Esophagus squamous epithelium (tissue), 5 donors: ENCODE results near the gene TBC1D5. TPM values are rescaled to one million over a fixed set of nuclear protein-coding genes. Genes with fewer than 3 reads are reported as not detected.

Experiments used
- DNase-seq: peaks from one replicate; lab custom pipeline; 2025; lab: John Stamatoyannopoulos, UW
- H3K27ac ChIP-seq, 4 donors: fragments of 200-600 bp; sonication (generic); one replicate each; pipeline ENCODE4 v1.5.1; 2016 to 2019; ENCODE audit warnings: mild to moderate bottlenecking in 1 of 4
- H3K27me3 ChIP-seq, 4 donors: fragments of 200-600 bp; sonication (generic); 1 replicate in 3 of 4; 2 replicates in 1 of 4; pipeline versions ENCODE4 v1.5.1 to v1.6.0; 2017 to 2021; ENCODE audit warnings: antibody characterized with exemption in 1 of 4
- H3K36me3 ChIP-seq, 3 donors: fragments of 200-600 bp; sonication (generic); one replicate each; pipeline ENCODE4 v1.5.1; 2016 to 2019
- H3K4me1 ChIP-seq, 3 donors: fragments of 200-600 bp; sonication (generic); one replicate each; pipeline ENCODE4 v1.5.1; 2017 to 2019
- H3K4me3 ChIP-seq, 4 donors: fragments of 200-600 bp; sonication (generic); 1 replicate in 3 of 4; 2 replicates in 1 of 4; pipeline ENCODE4 v1.5.1; 2016 to 2019; ENCODE audit warnings: mild to moderate bottlenecking in 2 of 4, moderate library complexity in 1 of 4
- H3K9me3 ChIP-seq, 3 donors: fragments of 200-600 bp; sonication (generic); one replicate each; pipeline ENCODE4 v1.5.1; 2016 to 2019
- POLR2A ChIP-seq, 4 donors: fragments of 450-650 bp; IDR thresholded peaks; one replicate each; pipeline ENCODE4 v1.6.1; 2017; ENCODE audit warnings: antibody characterized with exemption in 4 of 4, mild to moderate bottlenecking in 4 of 4, moderate library complexity in 3 of 4
- WGBS, 2 donors: methylation state at CpG; one replicate each; pipeline ENCODE4 v1.1.5; 2018; 5-methylcytosine and 5-hydroxymethylcytosine counted together
- intact Hi-C: fragments of 100-400 bp; cut with DNase I; formaldehyde crosslinking; loops from one replicate; pipeline ENCODE4 v1.15.0; 2022
- total RNA-seq, 4 donors: library from RNA; depleted of rRNA; stranded (reverse); fragments of >200 nt; gene quantifications; one replicate each; pipeline ENCODE4 v1.1.0, GENCODE V29; 2016
- TF ChIP-seq, protein P1 (sequence below), 6 experiments: fragments of 450-650 bp in 4 of 6; fragments of 200-600 bp in 2 of 6; sonication (generic) in 2 of 6; IDR thresholded peaks; one replicate each; pipeline ENCODE4 v1.5.1; 2016 to 2019; ENCODE audit warnings: antibody characterized with exemption in 6 of 6, mild to moderate bottlenecking in 4 of 6, moderate library complexity in 4 of 6
- donor health status: DM: yes; HTN: yes; CAD: no.

TBC1D5 gene
- total RNA-seq, 4 donors from 2014 or later, result 32.8 to 56.1 (median 39.9) TPM

DNA sequence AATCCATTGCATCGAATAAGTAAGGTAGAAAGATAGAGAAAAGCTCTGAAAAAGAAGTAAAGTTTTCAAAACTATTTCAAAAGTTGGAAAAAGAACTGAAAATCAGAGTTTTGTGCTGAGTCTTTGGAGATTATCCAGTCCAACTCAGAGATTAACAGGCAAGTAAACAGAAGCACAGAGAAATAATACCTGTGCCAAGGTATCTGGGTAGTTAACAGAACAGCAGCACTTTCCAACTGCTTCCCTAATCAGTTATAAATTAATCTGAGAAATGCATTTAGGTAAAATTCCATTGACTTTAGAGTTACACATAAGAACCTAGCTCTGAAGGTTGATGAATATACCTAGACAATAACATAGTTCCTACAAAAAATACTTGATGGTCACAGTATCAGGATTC lies 355.3 kb downstream of the TBC1D5 start:
- H3K27me3 ChIP-seq, result no peaks in the 10 kb centered on the region
- DNase-seq, result no peak
- 88 to 94% methylated on average over 1 of the region's 1 CpG for WGBS, 2 donors
- no peak overlapping the region for H3K4me3 ChIP-seq
- TF ChIP-seq POLR2A (IDR thresholded peaks at IDR 0.05), result no peak
- no peaks in the 10 kb centered on the region for H3K4me1 ChIP-seq
- H3K36me3 ChIP-seq, result peaks cover 0 to 27% (median 0%) of the 10 kb centered on the region in 3 donors
- no peak overlapping the region for H3K27ac ChIP-seq
- intact Hi-C loops, result no loop called here
- no peaks in the 10 kb centered on the region for H3K9me3 ChIP-seq

DNA sequence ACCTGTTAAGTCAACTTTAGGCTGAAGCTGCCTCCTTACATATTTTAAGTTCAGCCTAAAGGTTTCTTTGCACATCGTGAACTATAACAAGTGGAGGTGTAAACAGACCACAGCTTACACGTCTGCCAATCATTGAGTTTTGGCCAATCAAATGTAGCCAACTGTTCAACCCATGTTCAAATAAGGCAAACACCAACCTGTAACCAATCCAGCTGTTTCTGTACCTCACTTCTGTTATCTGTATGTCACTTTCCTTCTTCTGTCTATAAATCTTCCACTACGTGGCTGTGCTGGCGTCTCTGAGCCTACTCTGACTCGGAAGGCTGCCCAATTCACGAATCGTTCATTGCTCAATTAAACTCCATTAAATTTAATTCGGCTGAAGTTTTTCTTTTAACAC lies 356.0 kb downstream of the TBC1D5 start:
- no peak for TF ChIP-seq POLR2A (IDR thresholded peaks at IDR 0.05)
- TF ChIP-seq, protein P1, sequence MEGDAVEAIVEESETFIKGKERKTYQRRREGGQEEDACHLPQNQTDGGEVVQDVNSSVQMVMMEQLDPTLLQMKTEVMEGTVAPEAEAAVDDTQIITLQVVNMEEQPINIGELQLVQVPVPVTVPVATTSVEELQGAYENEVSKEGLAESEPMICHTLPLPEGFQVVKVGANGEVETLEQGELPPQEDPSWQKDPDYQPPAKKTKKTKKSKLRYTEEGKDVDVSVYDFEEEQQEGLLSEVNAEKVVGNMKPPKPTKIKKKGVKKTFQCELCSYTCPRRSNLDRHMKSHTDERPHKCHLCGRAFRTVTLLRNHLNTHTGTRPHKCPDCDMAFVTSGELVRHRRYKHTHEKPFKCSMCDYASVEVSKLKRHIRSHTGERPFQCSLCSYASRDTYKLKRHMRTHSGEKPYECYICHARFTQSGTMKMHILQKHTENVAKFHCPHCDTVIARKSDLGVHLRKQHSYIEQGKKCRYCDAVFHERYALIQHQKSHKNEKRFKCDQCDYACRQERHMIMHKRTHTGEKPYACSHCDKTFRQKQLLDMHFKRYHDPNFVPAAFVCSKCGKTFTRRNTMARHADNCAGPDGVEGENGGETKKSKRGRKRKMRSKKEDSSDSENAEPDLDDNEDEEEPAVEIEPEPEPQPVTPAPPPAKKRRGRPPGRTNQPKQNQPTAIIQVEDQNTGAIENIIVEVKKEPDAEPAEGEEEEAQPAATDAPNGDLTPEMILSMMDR (IDR thresholded peaks at IDR 0.05), result no peak
- Histone ChIP-seq H3K4me3 (no peak overlapping the region), H3K27me3 (no peaks in the 10 kb centered on the region), H3K36me3 (peaks cover 0 to 20% (median 0%) of the 10 kb centered on the region in 3 donors), H3K4me1 (no peaks in the 10 kb centered on the region), H3K9me3 (no peaks in the 10 kb centered on the region), H3K27ac (no peak overlapping the region)
- WGBS, 2 donors, result 91 to 92% methylated on average over 8 of the region's 8 CpGs
- intact Hi-C loops, result no loop called here
- no peak for DNase-seq

DNA sequence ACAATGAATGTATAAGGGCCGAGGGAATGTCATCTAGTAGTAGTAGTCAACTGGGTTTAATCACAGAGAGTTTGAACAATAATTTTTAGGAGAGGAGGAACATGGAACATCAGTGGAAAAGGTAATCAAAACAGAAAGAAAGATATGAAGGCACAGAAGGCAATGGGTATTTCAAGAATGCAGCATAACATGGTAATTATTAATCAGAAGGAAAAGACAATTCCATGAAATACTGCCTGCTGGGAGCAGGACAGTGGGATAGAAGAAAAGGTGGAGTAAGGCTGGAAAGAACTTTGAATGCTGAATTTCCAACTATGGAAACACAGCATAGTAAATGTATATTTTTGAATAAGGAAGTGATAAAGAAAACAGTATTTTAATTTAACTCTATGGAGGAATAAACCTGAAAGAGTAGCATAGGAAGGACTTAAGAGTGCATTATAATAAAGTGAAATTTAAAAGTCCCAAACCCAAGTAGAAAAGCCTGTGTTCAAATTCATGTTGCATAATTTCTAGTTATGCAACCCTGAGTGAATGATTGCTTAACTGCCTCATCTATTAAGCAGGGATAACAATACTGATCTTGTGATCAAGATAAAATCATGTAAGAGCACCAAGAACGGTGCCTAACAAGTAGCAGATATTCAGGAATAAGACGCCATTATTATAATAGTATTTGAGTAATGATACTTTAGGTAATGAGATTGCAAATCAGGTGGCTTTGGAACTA lies 357.7 kb downstream of the TBC1D5 start:
- TF ChIP-seq, protein P1 (IDR thresholded peaks at IDR 0.05), result no peak
- no peak for TF ChIP-seq POLR2A (IDR thresholded peaks at IDR 0.05)
- Histone ChIP-seq H3K4me3 (no peak overlapping the region), H3K9me3 (no peaks in the 10 kb centered on the region), H3K4me1 (no peaks in the 10 kb centered on the region), H3K27ac (no peak overlapping the region), H3K36me3 (peaks cover 0 to 12% (median 0%) of the 10 kb centered on the region in 3 donors), H3K27me3 (no peaks in the 10 kb centered on the region)
- WGBS, 2 donors, result 66 to 67% methylated on average over 3 of the region's 3 CpGs
- intact Hi-C loops, result no loop called here
- no peak for DNase-seq

DNA sequence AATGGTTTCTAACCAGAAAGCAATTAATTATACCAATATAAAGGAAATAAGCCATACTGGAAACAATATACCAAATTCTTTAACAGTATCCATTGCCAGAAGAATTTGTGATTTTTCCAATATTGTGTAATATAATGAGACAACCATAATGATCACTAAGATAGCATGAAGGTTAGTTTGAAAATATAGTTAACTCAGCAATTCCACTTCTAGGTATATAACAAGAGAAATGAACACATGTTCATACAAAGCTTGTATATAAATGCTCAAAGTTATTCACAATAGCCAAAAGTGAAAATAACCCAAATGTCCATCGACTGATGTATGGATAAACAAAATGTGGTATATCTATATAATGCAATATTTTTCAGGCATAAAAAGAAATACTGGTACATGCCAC lies 369.1 kb downstream of the TBC1D5 start:
- intact Hi-C loops, result no loop called here
- H3K4me1 ChIP-seq, result no peaks in the 10 kb centered on the region
- TF ChIP-seq, protein P1 (IDR thresholded peaks at IDR 0.05), result no peak
- TF ChIP-seq POLR2A (IDR thresholded peaks at IDR 0.05), result no peak
- no peaks in the 10 kb centered on the region for H3K9me3 ChIP-seq
- H3K27me3 ChIP-seq, result no peaks in the 10 kb centered on the region
- no peak for DNase-seq
- WGBS, 2 donors, result 81 to 88% methylated on average over 1 of the region's 1 CpG
- H3K4me3 ChIP-seq, result no peak overlapping the region
- no peak overlapping the region for H3K27ac ChIP-seq
- peaks cover 0 to 33% (median 0%) of the 10 kb centered on the region in 3 donors for H3K36me3 ChIP-seq

DNA sequence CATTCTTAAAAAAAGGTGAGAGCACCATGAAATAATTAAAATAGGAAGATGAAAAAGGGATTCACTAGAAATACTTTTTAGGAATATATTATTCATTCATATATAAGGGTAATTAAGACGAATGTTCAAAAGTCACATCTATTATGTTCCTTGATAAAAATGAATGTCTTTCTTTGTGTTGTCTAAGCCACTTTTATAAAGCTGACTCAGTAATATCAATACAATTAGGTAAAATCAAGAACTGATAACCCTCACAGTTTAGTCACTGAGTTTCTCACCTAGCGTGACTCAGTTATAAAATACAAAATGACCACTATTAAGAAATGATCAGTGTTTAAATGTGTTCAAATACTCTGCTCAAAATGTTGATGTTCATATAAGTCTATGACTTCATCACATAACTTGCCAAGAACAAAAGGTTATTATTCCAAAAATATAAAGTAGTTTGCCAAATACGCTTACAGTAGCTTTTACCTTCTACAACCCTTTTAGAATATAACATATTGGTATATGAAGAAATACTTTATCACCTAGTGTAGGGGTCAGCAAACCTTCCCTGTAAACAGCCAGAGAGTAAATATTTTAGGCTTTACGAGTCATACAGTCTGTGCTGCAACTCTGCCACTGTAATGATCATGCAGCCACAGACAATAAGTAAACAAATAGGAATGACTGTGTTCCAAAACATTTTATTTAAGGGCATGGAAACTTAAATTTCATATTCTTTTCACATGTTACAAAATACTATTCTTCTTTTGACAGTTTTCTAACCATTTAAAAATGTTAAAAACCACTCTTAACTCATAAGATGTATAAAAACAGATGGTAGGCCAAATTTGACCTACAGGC lies 369.8 kb downstream of the TBC1D5 start:
- H3K36me3 ChIP-seq, result peaks cover 0 to 33% (median 0%) of the 10 kb centered on the region in 3 donors
- H3K9me3 ChIP-seq, result no peaks in the 10 kb centered on the region
- TF ChIP-seq POLR2A (IDR thresholded peaks at IDR 0.05), result no peak
- TF ChIP-seq, protein P1 (IDR thresholded peaks at IDR 0.05), result no peak
- H3K4me1 ChIP-seq, result no peaks in the 10 kb centered on the region
- no peak overlapping the region for H3K4me3 ChIP-seq
- intact Hi-C loops, result no loop called here
- H3K27ac ChIP-seq, result no peak overlapping the region
- no peaks in the 10 kb centered on the region for H3K27me3 ChIP-seq
- no peak for DNase-seq
- WGBS, 2 donors, result 79 to 88% methylated on average over 4 of the region's 4 CpGs
